ENCODE data around the gene UNC5C. TPM values are rescaled to one million over a fixed set of nuclear protein-coding genes. Genes with fewer than 3 reads are reported as not detected.

The UNC5C gene
- total RNA-seq, 8 experiments from 2014 or later = 0.13 to 12.7 (median 3.5) TPM

DNA sequence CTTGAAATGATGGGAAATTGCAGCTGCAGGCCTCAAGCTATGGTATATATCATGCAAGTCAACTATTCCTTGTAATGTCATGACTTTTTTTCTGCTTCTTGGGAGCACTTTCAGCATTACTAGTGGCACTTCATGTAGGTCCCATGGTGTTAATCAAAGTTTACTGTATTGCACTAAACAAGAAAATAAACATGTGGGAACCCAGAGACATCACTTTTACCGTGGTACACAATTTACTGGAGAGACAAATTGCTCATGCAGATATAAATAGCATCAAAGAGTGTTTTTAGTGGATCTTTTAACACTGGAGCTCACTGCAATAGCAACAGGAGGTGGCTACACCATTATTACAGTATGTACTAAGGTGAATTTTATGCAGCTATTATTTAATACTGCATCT is 79.2 kb downstream of the UNC5C start:
- Histone ChIP-seq H3K4me3 (no peak overlapping the region), H3K27ac (no peak overlapping the region), H3K4me1 (replicated peaks in 1 of 2) (peaks cover 0 to 6% of the 10 kb centered on the region in 2 donors)
- no peak for ATAC-seq (replicated peaks in 6 of 8)
- 0 to 100% (median 44%) methylated on average over 1 of the region's 1 CpG; no CpG with 5 or more reads in 4 of the 10 experiments for WGBS, 10 experiments
- in situ Hi-C loops (cut with MboI; ENCODE audit: low pct_unique_long_range_greater_than_20kb in 2 of 9, low sequenced_read_pairs in 9 of 9, unreplicated experiment in 9 of 9) = no loop called here

DNA sequence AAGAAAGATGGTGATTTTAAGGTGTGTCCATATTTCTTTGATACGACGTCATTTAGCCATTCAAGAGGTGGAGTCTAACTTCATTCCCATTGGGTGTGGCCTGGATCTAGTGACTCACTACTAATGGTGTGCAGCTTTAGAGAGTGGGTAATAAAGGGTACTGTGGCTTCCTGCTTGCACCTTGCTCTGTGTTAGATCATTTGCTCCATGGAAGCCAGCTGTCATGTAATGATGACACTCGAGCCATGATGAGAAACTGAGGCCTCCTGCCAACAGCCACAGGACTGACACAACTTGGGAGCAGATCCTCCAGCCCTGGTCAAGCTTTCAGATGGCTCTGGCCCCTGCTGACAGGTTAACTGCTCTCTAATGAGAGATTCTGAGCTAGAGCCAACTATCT is 82.0 kb downstream of the UNC5C start:
- ATAC-seq (replicated peaks in 6 of 8) = no peak
- no peak overlapping the region for H3K27ac ChIP-seq
- H3K4me3 ChIP-seq = no peak overlapping the region
- in situ Hi-C loops (cut with MboI; ENCODE audit: low pct_unique_long_range_greater_than_20kb in 2 of 9, low sequenced_read_pairs in 9 of 9, unreplicated experiment in 9 of 9) = no loop called here
- WGBS, 10 experiments = 0 to 100% (median 81%) methylated on average over 1 to 3 of the region's 3 CpGs; no CpG with 5 or more reads in 5 of the 10 experiments
- no peaks in the 10 kb centered on the region for H3K4me1 ChIP-seq (replicated peaks in 1 of 2)

DNA sequence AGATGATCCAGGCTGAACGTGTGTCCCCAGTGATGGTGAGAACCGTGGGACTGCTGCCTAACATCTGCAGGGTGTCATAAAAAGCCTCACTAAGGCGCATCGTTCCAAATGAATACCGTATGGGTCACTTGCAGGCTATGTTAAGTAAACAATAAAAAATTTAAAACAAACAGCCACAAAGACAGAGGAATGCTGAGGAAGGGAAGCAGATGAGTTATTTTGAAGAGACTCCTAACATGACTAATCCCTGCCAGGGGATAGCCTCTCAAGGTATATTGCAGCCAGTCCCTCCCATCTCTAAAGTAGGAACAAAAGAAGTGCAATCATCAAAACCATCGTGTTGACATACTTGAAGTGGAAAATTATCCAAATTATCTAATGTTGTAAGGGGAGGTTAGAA is 83.8 kb downstream of the UNC5C start:
- in situ Hi-C loops (cut with MboI; ENCODE audit: low pct_unique_long_range_greater_than_20kb in 2 of 9, low sequenced_read_pairs in 9 of 9, unreplicated experiment in 9 of 9) = no loop called here
- peak in 1 of 8 experiments; percentile 20 for ATAC-seq (replicated peaks in 6 of 8)
- Histone ChIP-seq H3K27ac (no peak overlapping the region), H3K4me1 (replicated peaks in 1 of 2) (no peaks in the 10 kb centered on the region), H3K4me3 (no peak overlapping the region)
- WGBS, 10 experiments = 0 to 87% (median 71%) methylated on average over 1 to 6 of the region's 6 CpGs

DNA sequence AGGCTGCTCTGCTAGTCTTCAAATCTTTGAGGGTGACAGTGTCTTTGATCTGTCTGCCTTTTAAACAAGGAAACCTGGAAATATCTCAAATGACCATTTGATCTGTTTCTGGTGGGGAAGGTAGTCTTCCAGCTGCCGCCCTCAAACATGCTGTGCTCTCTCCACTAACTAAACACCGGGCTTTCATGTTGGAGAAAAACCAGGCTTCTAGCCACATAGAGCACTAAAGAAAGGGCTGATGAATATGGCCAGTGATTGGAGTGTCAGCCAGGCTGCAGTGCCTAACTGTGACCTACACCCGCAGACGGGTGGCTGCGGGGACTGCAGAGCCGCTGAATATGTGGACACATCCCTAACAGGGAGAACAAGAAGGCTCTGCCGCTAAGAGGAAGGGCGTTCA is 85.9 kb downstream of the UNC5C start:
- no peaks in the 10 kb centered on the region for H3K4me1 ChIP-seq (replicated peaks in 1 of 2)
- no peak for ATAC-seq (replicated peaks in 6 of 8)
- H3K4me3 ChIP-seq = no peak overlapping the region
- no peak overlapping the region for H3K27ac ChIP-seq
- 0 to 100% (median 33%) methylated on average over 1 to 5 of the region's 8 CpGs; no CpG with 5 or more reads in 3 of the 10 experiments for WGBS, 10 experiments
- in situ Hi-C loops (cut with MboI; ENCODE audit: low pct_unique_long_range_greater_than_20kb in 2 of 9, low sequenced_read_pairs in 9 of 9, unreplicated experiment in 9 of 9) = no loop called here

DNA sequence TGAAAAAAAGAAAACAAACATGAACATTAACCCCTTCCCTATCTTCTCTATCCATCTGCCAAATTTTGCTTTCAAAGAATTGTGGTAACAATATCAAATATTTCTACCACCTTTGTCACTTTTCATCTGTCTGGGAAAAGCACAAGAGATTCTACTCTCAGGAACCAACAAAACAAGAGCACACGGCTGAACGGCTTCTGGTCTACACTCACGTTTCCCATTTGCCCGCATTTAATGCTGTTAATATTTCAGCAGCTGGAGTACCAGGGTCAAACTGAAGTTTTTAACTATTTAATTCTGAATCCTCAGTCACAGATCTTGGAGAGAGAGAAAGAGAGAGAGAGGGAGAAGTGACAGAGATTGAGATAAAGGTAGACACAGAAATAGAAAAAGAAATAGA is 91.4 kb downstream of the UNC5C start:
- Histone ChIP-seq H3K4me1 (replicated peaks in 1 of 2) (no peaks in the 10 kb centered on the region), H3K27ac (no peak overlapping the region)
- WGBS, 10 experiments = 0 to 91% (median 73%) methylated on average over 2 to 4 of the region's 4 CpGs; no CpG with 5 or more reads in 3 of the 10 experiments

DNA sequence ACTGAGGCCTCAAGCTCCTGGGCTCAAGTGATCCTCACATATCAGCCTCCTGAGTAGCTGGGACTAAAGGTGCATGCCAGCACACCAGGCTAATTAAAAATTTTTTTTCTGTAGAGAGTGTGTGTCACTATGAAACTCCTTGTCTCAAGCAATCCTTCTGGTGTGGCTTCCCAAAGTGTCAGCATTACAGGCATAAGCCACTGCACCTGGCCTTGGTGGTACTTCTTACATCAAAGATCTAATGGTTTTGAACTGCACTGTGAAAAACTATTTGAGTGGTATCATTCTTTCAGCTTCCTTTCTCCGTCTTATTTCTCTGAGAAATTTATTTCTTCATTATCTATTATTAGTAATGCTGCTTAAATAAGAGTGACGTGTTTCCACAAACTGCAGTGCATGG is 98.5 kb downstream of the UNC5C start:
- in situ Hi-C loops (cut with MboI; ENCODE audit: low pct_unique_long_range_greater_than_20kb in 2 of 9, low sequenced_read_pairs in 9 of 9, unreplicated experiment in 9 of 9) = no loop called here
- WGBS, 10 experiments = 19 to 100% (median 74%) methylated on average over 2 of the region's 2 CpGs
- Histone ChIP-seq H3K4me1 (replicated peaks in 1 of 2) (no peaks in the 10 kb centered on the region), H3K4me3 (no peak overlapping the region), H3K27ac (no peak overlapping the region)
- no peak for ATAC-seq (replicated peaks in 6 of 8)

More for the DNA sequence above, 91.4 kb downstream of the UNC5C start:
- no peak for ATAC-seq (replicated peaks in 6 of 8)
- in situ Hi-C loops (cut with MboI; ENCODE audit: low pct_unique_long_range_greater_than_20kb in 2 of 9, low sequenced_read_pairs in 9 of 9, unreplicated experiment in 9 of 9) = no loop called here
- no peak overlapping the region for H3K4me3 ChIP-seq

DNA sequence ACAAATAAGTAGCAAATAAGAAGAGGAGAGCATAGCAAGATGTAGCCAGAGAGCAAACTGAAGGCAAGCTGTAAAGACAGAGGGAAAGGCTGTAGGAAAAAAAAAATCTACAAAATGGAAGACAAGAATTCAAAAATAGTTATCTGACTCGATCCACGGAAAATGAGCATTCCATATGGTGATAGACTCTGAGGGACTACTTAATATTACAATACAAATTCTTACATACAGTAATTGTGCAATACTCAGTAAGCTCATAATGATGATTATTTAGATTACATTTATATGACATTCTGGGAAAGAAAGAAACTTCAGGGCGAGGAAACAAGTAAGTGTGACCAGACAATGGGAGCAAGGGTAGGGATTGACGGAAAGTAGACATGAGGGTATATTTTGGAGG is 102.6 kb downstream of the UNC5C start:
- Histone ChIP-seq H3K4me1 (replicated peaks in 1 of 2) (no peaks in the 10 kb centered on the region), H3K27ac (no peak overlapping the region), H3K4me3 (no peak overlapping the region)
- no peak for ATAC-seq (replicated peaks in 6 of 8)
- in situ Hi-C loops (cut with MboI; ENCODE audit: low pct_unique_long_range_greater_than_20kb in 2 of 9, low sequenced_read_pairs in 9 of 9, unreplicated experiment in 9 of 9) = no loop called here
- 21 to 100% (median 93%) methylated on average over 1 to 4 of the region's 4 CpGs for whole genome bisulfite sequencing, 10 experiments

DNA sequence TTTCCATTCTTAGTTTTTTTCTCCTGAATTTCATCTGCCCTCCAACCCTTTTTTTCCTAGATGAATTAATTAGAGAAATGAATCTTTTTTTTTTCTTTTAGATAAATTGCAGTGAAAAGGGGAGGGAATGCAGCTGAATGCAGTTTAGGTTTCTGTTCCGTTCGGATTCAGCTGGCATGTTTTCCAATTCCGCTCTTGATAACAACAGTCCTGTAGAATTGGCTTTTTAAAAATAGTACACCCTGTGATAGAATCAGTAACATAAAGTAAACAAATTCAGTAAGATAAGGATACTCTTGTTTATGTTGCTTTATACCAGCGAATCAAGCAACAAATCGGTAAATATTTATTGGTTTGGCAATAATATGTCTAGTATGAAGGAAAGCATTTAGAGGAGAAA is 103.5 kb downstream of the UNC5C start:
- H3K4me3 ChIP-seq = no peak overlapping the region
- 20 to 99% (median 82%) methylated on average over 4 to 5 of the region's 5 CpGs; no CpG with 5 or more reads in 1 of the 10 experiments for WGBS, 10 experiments
- peaks cover 0 to 6% of the 10 kb centered on the region in 2 donors for H3K4me1 ChIP-seq (replicated peaks in 1 of 2)
- in situ Hi-C loops (cut with MboI; ENCODE audit: low pct_unique_long_range_greater_than_20kb in 2 of 9, low sequenced_read_pairs in 9 of 9, unreplicated experiment in 9 of 9) = no loop called here
- no peak overlapping the region for H3K27ac ChIP-seq
- ATAC-seq (replicated peaks in 6 of 8) = no peak

DNA sequence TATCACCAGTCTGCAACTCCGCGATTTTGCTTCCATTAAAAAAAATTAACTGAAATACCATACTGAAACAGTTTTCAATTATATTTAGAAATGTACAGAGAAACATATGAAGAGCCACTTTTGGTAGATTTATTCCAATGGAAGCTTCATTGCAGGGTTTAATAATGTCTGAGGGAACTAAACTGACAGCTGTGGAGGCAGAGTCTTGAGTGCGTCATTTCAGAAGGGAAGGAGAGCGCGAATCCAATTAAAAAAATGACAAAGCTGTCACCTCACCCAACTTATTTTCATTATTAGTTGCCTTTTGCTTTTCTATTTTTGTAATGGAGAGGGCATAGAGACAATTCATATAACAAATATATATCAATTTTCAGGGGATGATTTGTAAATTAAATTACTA is 104.0 kb downstream of the UNC5C start:
- H3K4me3 ChIP-seq = no peak overlapping the region
- peaks cover 0 to 6% of the 10 kb centered on the region in 2 donors for H3K4me1 ChIP-seq (replicated peaks in 1 of 2)
- no peak overlapping the region for H3K27ac ChIP-seq
- WGBS, 10 experiments = 9 to 100% (median 89%) methylated on average over 1 to 5 of the region's 5 CpGs
- ATAC-seq (replicated peaks in 6 of 8) = peak in 5 of 8 experiments; percentile 51 to 89 (median 70)
- in situ Hi-C loops (cut with MboI; ENCODE audit: low pct_unique_long_range_greater_than_20kb in 2 of 9, low sequenced_read_pairs in 9 of 9, unreplicated experiment in 9 of 9) = no loop called here

DNA sequence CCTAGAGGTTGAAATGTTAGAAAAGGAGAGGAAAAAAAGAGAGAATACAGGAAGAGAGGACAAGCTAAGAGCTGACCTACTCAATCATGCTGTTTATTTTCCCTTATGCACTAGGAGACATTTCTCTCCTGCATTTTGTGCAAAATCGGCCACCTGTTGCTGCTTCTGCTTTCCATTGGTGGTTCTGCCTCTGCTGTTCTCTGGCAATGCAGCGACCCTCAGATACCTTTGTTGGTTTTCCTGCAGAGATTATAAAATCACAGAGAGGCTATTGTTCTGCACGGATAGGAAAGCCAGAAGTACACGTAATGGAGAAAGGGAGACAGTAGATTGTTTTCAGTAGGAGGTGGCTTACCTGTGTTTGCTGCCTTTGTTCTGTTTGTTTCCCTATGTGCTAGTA is 108.9 kb downstream of the UNC5C start:
- ATAC-seq (replicated peaks in 6 of 8) = no peak
- H3K27ac ChIP-seq = no peak overlapping the region
- H3K4me1 ChIP-seq (replicated peaks in 1 of 2) = peaks cover 0 to 6% of the 10 kb centered on the region in 2 donors
- WGBS, 10 experiments = 0 to 53% (median 27%) methylated on average over 2 to 4 of the region's 4 CpGs; no CpG with 5 or more reads in 1 of the 10 experiments
- no peak overlapping the region for H3K4me3 ChIP-seq
- in situ Hi-C loops (cut with MboI; ENCODE audit: low pct_unique_long_range_greater_than_20kb in 2 of 9, low sequenced_read_pairs in 9 of 9, unreplicated experiment in 9 of 9) = no loop called here

DNA sequence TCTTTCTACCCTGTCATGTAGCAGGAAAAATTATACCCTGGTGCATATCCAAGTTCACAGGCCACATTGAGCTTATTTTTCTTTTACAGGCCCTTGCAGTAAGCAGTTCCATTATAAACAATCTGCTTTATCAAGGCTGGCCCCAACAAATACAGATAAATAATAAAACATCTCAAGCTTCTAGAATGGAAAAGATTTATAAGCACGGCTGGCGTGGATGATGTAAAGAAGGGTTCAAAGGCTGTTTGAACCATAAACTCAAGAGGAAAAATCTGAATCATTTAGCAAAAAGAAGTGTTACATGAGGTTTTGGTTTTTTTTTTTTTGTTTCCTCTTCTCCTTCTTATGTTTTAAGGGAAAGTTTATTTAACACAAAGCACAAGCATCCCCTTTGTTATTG is 109.7 kb downstream of the UNC5C start:
- ATAC-seq (replicated peaks in 6 of 8) = no peak
- 20 to 100% (median 88%) methylated on average over 2 of the region's 2 CpGs; no CpG with 5 or more reads in 1 of the 10 experiments for WGBS, 10 experiments
- in situ Hi-C loops (cut with MboI; ENCODE audit: low pct_unique_long_range_greater_than_20kb in 2 of 9, low sequenced_read_pairs in 9 of 9, unreplicated experiment in 9 of 9) = no loop called here
- H3K4me1 ChIP-seq (replicated peaks in 1 of 2) = peaks cover 0 to 6% of the 10 kb centered on the region in 2 donors
- H3K27ac ChIP-seq = no peak overlapping the region
- no peak overlapping the region for H3K4me3 ChIP-seq

DNA sequence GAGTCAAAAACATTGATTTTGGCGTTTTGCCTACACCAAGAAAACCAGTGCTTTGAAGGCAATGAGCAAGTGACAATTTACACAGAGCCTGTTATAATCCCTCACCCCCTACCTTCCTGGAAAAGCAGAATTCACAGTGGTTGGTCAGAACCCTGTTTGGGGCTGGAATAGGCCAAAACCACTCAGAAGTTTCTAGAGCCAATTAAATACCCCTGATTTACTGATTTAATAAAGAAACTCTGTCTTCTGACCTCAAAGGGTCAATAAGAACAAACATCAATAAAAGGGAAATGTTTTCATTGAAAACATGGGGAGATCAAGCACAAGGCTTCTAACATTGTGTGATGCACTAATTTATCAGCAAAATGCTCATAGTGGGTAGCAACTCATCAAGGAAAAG is 116.3 kb downstream of the UNC5C start:
- H3K4me1 ChIP-seq (replicated peaks in 1 of 2) = peaks cover 6 to 19% of the 10 kb centered on the region in 2 donors
- in situ Hi-C loops (cut with MboI; ENCODE audit: low pct_unique_long_range_greater_than_20kb in 2 of 9, low sequenced_read_pairs in 9 of 9, unreplicated experiment in 9 of 9) = no loop called here
- H3K27ac ChIP-seq = no peak overlapping the region

DNA sequence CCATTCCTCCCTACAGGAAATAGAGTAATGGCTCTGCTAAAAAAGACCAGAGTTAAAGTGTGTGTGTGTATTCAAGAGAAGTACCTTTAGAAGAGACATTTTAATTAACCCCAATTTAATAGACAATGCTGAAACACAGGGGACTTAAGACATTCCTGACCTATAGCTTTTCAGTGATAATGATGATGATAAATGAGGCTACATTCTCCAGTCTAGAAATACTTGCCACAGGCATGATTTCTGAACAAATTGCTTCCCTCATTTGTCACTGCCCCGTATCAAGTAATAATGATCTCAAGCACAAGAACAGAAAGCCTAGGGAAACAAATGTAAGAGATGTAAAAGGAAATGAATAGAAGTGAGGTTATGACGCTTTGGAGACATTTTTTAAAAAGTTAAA is 117.1 kb downstream of the UNC5C start:
- H3K27ac ChIP-seq = no peak overlapping the region
- 6 to 100% (median 30%) methylated on average over 1 to 2 of the region's 2 CpGs; no CpG with 5 or more reads in 3 of the 10 experiments for WGBS, 10 experiments
- in situ Hi-C loops (cut with MboI; ENCODE audit: low pct_unique_long_range_greater_than_20kb in 2 of 9, low sequenced_read_pairs in 9 of 9, unreplicated experiment in 9 of 9) = no loop called here
- H3K4me1 ChIP-seq (replicated peaks in 1 of 2) = peaks cover 6 to 19% of the 10 kb centered on the region in 2 donors
- no peak overlapping the region for H3K4me3 ChIP-seq
- peak in 1 of 8 experiments; percentile 21 for ATAC-seq (replicated peaks in 6 of 8)

More for the DNA sequence above, 116.3 kb downstream of the UNC5C start:
- no peak overlapping the region for H3K4me3 ChIP-seq
- WGBS, 10 experiments = 0 to 86% (median 0%) methylated on average over 1 of the region's 1 CpG; no CpG with 5 or more reads in 3 of the 10 experiments
- no peak for ATAC-seq (replicated peaks in 6 of 8)

DNA sequence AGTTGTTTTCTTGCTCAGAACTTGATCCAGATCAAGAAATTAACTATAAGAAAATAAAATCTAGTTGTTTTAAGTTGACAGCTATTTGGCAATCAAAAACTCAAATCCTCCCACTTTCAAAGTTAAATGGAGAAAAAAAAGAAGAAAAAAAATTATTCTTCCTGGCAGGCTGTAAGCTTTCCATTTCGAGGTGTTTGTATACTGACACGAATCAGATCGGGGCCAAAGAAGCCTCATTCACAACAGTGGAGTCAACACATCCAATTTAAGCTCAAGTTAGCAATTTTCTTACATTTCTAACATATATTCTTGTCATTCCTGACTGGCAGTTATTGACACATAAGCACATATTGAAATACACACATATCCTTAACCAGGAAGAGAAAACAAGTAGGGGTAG is 119.4 kb downstream of the UNC5C start:
- Histone ChIP-seq H3K4me3 (no peak overlapping the region), H3K27ac (no peak overlapping the region), H3K4me1 (replicated peaks in 1 of 2) (peaks cover 6 to 19% of the 10 kb centered on the region in 2 donors)
- in situ Hi-C loops (cut with MboI; ENCODE audit: low pct_unique_long_range_greater_than_20kb in 2 of 9, low sequenced_read_pairs in 9 of 9, unreplicated experiment in 9 of 9) = no loop called here
- WGBS, 10 experiments = 0 to 100% (median 54%) methylated on average over 1 to 3 of the region's 3 CpGs; no CpG with 5 or more reads in 2 of the 10 experiments
- ATAC-seq (replicated peaks in 6 of 8) = no peak
